Fibroblast of mammary gland (primary cell): ENCODE results near the gene MRPS6.

Experiments
- DNase-seq: peaks from one replicate; pipeline ENCODE4 v3.0.0-alpha.2; 2010; ENCODE audit warnings: low read depth
- H3K4me3 ChIP-seq: 2 replicates; pipeline ENCODE4 v1.5.1; 2011; ENCODE audit warnings: low read depth, mild to moderate bottlenecking, low read length, moderate library complexity; ENCODE audit not compliant: control insufficient read depth
- CTCF ChIP-seq: conservative IDR thresholded peaks from 2 replicates; pipeline ENCODE4 v1.5.1; 2011; ENCODE audit warnings: low read depth, low read length, inconsistent platforms; ENCODE audit not compliant: control insufficient read depth, insufficient read depth

Gene MRPS6

GRCh38 chr21:34180407-34180806 is 107.0 kb downstream of the MRPS6 start:
- no peak overlapping the region for H3K4me3 ChIP-seq
- no peak for TF ChIP-seq CTCF
- DNase-seq = no peak

- H3K4me3 ChIP-seq = no peak overlapping the region
- no peak for TF ChIP-seq CTCF
- no peak for DNase-seq
These were observed 107.5 kb downstream of the MRPS6 start for GRCh38 chr21:34180826-34181359.

- no peak for TF ChIP-seq CTCF
- no peak overlapping the region for H3K4me3 ChIP-seq
- no peak for DNase-seq
These were observed 108.2 kb downstream of the MRPS6 start for GRCh38 chr21:34181431-34182039.

GRCh38 chr21:34182436-34182835 is 109.1 kb downstream of the MRPS6 start:
- no peak for TF ChIP-seq CTCF
- no peak for DNase-seq
- no peak overlapping the region for H3K4me3 ChIP-seq

GRCh38 chr21:34183331-34183928 is 110.1 kb downstream of the MRPS6 start:
- no peak for TF ChIP-seq CTCF
- DNase-seq = no peak
- no peak overlapping the region for H3K4me3 ChIP-seq

- no peak for TF ChIP-seq CTCF
- no peak overlapping the region for H3K4me3 ChIP-seq
- DNase-seq = no peak
These were observed 110.9 kb downstream of the MRPS6 start for GRCh38 chr21:34184232-34184631.
